ENCODE data around the gene NOD2. TPM values are rescaled to one million over a fixed set of nuclear protein-coding genes. Genes with fewer than 3 reads are reported as not detected.

NOD2 gene
- total RNA-seq, 1 experiment from 2014 or later: 0.17 TPM

- H3K27ac Mint-ChIP-seq: no peak overlapping the region
- Histone ChIP-seq H3K23me2 (ENCODE audit: insufficient read length, low read depth, low read length, poor library complexity, severe bottlenecking) (no peaks in the 10 kb centered on the region), H3T11ph (ENCODE audit: low read length) (no peak overlapping the region), H3K9me3 (ENCODE audit: control insufficient read depth, low read depth, low read length) (no peaks in the 10 kb centered on the region), H2BK5ac (ENCODE audit: insufficient read length, low read length) (no peak overlapping the region), H3K14ac (ENCODE audit: insufficient read depth, low read length) (no peak overlapping the region), H2BK15ac (ENCODE audit: low read depth, low read length) (no peak overlapping the region), H3K9ac (ENCODE audit: extremely low read depth, insufficient read length, low read length) (no peak overlapping the region), H2AFZ (ENCODE audit: low read length) (no peak overlapping the region), H2BK120ac (ENCODE audit: low read depth, low read length, poor library complexity, severe bottlenecking) (no peak overlapping the region), H2BK12ac (ENCODE audit: insufficient read length, low read depth, low read length) (no peak overlapping the region), H3K79me2 (ENCODE audit: insufficient read depth, low read length) (no peaks in the 10 kb centered on the region), H2AK5ac (ENCODE audit: insufficient read length, low read length) (no peak overlapping the region), H3K4me2 (ENCODE audit: insufficient read depth, insufficient read length, low read length) (no peak overlapping the region), H3K18ac (ENCODE audit: insufficient read length, low read depth, low read length) (no peak overlapping the region), H3K27ac (ENCODE audit: insufficient read length, low read depth, low read length) (no peak overlapping the region), H2BK20ac (ENCODE audit: low read depth, low read length, poor library complexity, severe bottlenecking) (no peak overlapping the region), H3K4ac (ENCODE audit: low read depth, low read length) (no peak overlapping the region), H3K4me1 (ENCODE audit: insufficient read depth, low read length) (no peaks in the 10 kb centered on the region; the same call in 1 of the 2 replicates), H4K8ac (replicated peaks; ENCODE audit: insufficient read length, low read depth, low read length) (no peak overlapping the region), H4K5ac (ENCODE audit: insufficient read length, low read depth, low read length) (no peak overlapping the region), H4K20me1 (ENCODE audit: control insufficient read depth, insufficient read depth, insufficient read length) (no peaks in the 10 kb centered on the region), H3K56ac (ENCODE audit: insufficient read length, low read depth, low read length) (no peak overlapping the region), H4K91ac (ENCODE audit: insufficient read length, low read depth, low read length) (no peak overlapping the region), H3K23ac (ENCODE audit: insufficient read length, low read depth, low read length) (no peak overlapping the region), H3K27me3 (ENCODE audit: insufficient read depth, low read length) (no peaks in the 10 kb centered on the region), H3K79me1 (ENCODE audit: insufficient read depth, low read depth, low read length, poor library complexity, severe bottlenecking) (no peaks in the 10 kb centered on the region)
- H3K4me3 Mint-ChIP-seq: no peak overlapping the region; a peak in 1 of 5 replicates
- no CpG with 5 or more reads among the region's 5 CpGs for WGBS (ENCODE audit: extremely low coverage, insufficient read length, low lambda C conversion rate)
- H3K4me1 Mint-ChIP-seq: peaks cover 12 to 18% of the 10 kb centered on the region in 2 experiments
- no peaks in the 10 kb centered on the region for H3K9me3 Mint-ChIP-seq
- DNase-seq: no peak
- H3K36me3 Mint-ChIP-seq (ENCODE audit: insufficient read depth in 1 of 3, low read depth in 3 of 3): no peaks in the 10 kb centered on the region
- no peaks in the 10 kb centered on the region; the same call in 1 of the 2 replicates for H3K27me3 Mint-ChIP-seq (ENCODE audit: low read depth)
- no peak for TF ChIP-seq CTCF (conservative IDR thresholded peaks at IDR 0.05)
These were observed 24.1 kb downstream of the NOD2 start for GRCh38 chr16:50717494-50717893.

All from H9 (cell line).